Activated effector memory CD4-positive, alpha-beta T cell treated with anti-CD3 and anti-CD28 coated beads, Interleukin-2, amount 50 U/mL, for 16 hours (primary cell): ENCODE data around the gene PRPF40A.

ENCODE experiments used
- DNase-seq: peaks from one replicate; pipeline ENCODE4 v3.0.0-alpha.2; 2020

PRPF40A gene

DNA sequence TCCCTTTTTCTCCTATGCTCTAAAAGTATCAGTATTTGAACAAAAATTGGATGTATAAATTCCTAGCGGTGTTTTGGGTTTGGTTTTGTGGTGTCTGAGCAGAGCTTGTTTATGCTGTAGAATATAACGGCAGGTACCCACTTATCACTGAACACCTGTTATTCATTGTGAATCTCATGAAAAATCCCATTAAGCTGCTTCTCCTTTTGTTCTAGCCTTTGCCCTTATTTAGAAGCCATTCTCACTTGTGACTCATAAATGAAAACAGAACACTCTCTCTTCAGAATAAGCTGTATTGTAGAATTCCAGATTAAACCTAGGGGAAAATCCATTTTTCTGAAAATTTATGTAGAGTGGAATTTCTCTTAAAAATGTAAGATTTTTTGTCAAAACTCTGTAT lies 104.0 kb downstream of the PRPF40A start:
- no peak for DNase-seq

DNA sequence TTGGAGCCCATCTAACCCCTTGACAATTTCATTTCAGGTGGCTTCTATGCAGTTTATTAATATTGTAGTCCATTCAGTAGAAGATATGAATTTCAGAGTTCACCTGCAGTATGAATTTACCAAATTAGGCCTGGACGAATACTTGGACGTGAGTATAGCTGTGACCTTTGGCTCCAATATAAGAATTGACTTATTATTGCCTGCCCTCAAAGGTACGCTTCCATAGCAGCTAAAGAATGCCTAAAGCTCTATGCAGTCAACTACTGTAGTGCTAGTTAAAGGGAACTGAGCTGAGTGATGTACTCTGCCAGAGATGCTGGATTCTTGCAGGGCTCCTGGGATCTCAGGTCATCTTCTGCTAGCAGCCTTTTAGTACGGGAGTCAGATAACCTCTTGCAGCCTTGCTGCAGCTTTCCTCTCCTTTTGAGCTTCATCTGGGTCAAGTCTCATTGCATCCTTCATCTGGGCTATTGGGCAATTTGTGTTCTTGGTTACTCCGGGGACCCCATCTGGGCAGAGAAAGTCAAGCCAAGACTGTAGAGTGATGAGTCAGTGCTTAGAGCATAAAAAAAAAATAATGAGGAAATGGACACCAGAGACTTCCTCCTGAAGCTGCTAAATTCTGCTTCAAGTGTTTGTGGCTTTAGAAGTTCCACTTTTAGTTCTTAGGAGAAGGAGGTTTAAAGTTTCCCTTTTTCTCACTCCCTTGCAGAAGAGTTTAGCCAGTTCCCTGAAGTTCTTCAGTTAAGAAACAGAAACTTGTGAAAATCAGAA lies 105.6 kb downstream of the PRPF40A start:
- DNase-seq = no peak

GRCh38 chr2:152609699-152610098 lies 107.6 kb downstream of the PRPF40A start:
- DNase-seq = no peak

DNA sequence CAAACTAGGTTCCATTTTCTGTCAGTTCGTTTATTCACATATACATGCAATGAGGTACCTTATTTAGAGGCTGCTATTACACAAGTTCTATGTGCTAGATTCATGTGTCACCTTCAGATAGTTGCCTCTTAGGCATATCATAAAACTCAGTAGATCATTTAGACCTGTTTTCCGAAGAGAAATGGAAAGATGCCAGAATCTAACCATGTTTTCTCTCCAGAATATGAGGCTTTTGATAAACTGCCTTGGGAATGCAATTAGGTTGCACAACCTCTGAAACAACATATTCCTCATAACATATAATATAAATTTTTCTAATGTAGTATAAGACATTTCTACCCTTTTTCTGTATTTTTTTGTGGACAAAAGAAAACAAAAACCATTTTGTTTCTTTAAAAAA lies 108.1 kb downstream of the PRPF40A start:
- no peak for DNase-seq

- no peak for DNase-seq
Measured at GRCh38 chr2:152607793-152608300, 109.4 kb downstream of the PRPF40A start.

GRCh38 chr2:152606941-152607340 lies 110.3 kb downstream of the PRPF40A start:
- no peak for DNase-seq

DNA sequence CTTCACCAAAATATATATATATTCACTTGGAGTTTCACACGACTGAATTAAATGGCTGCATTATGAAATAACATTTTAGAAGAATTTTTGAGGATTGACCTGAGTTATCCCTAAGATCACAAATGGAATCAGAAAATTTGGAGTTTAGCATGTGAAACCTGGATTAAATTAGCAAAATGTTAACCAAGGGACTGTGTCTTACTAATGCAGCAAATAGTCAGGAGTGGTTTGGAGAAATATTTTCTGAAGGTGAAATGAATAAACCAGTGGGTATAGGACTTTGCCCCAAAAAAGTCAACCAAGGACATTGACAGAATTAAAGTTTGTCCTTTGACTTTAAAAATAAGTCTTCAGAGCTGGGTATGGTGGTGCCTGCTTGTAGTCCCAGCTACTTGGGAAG lies 111.2 kb downstream of the PRPF40A start:
- no peak for DNase-seq

DNA sequence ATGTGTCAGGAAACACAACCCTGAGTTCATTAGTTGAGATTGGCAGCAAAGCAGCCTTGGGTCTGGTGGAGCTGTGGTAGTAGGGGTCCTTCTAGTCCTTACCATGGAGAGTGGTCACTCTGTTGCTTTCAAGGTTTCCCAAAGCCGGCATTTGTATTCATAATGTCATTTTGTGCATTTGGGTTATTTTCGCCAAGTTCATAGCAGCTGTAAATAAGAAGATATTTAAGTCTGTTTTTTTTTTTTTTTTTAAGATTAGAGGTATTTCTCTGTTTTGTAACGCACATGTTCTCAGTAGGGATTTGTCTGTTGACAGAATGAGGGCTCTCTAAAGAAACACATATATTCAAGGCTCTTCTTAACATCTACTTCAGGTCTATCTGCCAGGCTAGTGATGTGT lies 114.1 kb downstream of the PRPF40A start:
- DNase-seq = no peak

DNA sequence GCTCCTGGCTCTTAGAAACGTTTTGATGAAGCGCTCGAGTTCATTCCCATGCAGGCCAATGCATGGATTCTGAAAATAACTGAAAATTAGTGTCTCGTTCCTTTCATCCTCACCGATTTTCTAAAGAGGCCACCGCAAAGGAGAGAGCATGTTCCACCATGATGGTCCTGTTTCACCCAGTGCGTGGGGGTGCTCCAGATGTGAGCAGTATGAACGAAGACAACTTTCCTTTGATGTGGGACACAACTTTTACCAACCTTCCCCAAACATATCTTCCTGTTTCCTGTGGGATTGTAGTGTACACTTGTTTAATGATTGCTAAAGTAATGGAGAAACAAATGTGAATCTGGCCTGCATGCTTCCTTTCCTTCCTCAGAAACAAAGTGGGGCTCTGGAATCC lies 114.5 kb downstream of the PRPF40A start:
- DNase-seq = no peak
